ENCODE data around the gene ZGPAT. TPM values are rescaled to one million over a fixed set of nuclear protein-coding genes. Genes with fewer than 3 reads are reported as not detected.

ZGPAT gene
- total and polyA plus RNA-seq, 2 of the 13 experiments (the other 11 are each of a cell fraction or from before 2014, with no cell fraction given), result 23.0 to 41.9 TPM

GRCh38 chr20:63782521-63782971 lies 74.7 kb downstream of the ZGPAT start (continued):
- TF ChIP-seq ZHX2 (IDR thresholded peaks at IDR 0.05; ENCODE audit: low read depth) (no peak), ZHX2 (CRISPR knock-in tag; IDR thresholded peaks at IDR 0.05; ENCODE audit: borderline replicate concordance) (no peak), AHR (CRISPR knock-in tag; IDR thresholded peaks at IDR 0.05) (no peak), HMGXB4 (CRISPR knock-in tag; IDR thresholded peaks at IDR 0.05; ENCODE audit: borderline replicate concordance in 1 of 2, low read depth in 1 of 2) (no peak), PAX8 (CRISPR knock-in tag; IDR thresholded peaks at IDR 0.05; ENCODE audit: borderline replicate concordance) (no peak), ATF5 (CRISPR knock-in tag; IDR thresholded peaks at IDR 0.05; ENCODE audit: low read depth) (peak; percentile 31; the same call in 1 of the 2 replicates), ZC3H13 (CRISPR knock-in tag; IDR thresholded peaks at IDR 0.05) (0 out of 2 replicates have a peak, but pooled peaks have one; percentile 27), ZFP41 (CRISPR knock-in tag; IDR thresholded peaks at IDR 0.05; ENCODE audit: borderline replicate concordance) (no peak), PAWR (CRISPR knock-in tag; IDR thresholded peaks at IDR 0.05; ENCODE audit: borderline replicate concordance) (no peak), GLI4 (CRISPR knock-in tag; IDR thresholded peaks at IDR 0.05; ENCODE audit: borderline replicate concordance) (no peak), TFAP4 (IDR thresholded peaks at IDR 0.05; ENCODE audit: borderline replicate concordance, low read depth) (no peak), ZNF780A (CRISPR knock-in tag; IDR thresholded peaks at IDR 0.05) (no peak), ZFP62 (CRISPR knock-in tag; IDR thresholded peaks at IDR 0.05) (no peak), MEF2D (CRISPR knock-in tag; IDR thresholded peaks at IDR 0.05) (no peak), ELF4 (CRISPR knock-in tag; IDR thresholded peaks at IDR 0.05; ENCODE audit: borderline replicate concordance) (no peak), POGK (CRISPR knock-in tag; conservative IDR thresholded peaks at IDR 0.05) (no peak), SRF (IDR thresholded peaks at IDR 0.05; ENCODE audit: low read depth, low read length) (no peak), AGO1 (IDR thresholded peaks at IDR 0.05; ENCODE audit: low read depth, low read length, poor library complexity, severe bottlenecking) (peak; percentile 52), ZNF24 (IDR thresholded peaks at IDR 0.05) (no peak)
